ENCODE data around the gene RYR2.

The RYR2 gene

GRCh38 chr1:237411621-237412020 lies 369.6 kb downstream of the RYR2 start:
- Histone ChIP-seq H4K20me1 (ENCODE audit: insufficient read depth, low read length) (no peaks in the 10 kb centered on the region), H3K9ac (ENCODE audit: low read length) (no peak overlapping the region), H3K4me3 (ENCODE audit: low read length) (no peak overlapping the region), H3K79me2 (ENCODE audit: low read length) (no peaks in the 10 kb centered on the region), H3K27me3 (ENCODE audit: low read depth, low read length) (peaks cover 28% of the 10 kb centered on the region), H3K9me3 (ENCODE audit: insufficient read depth, low read length) (no peaks in the 10 kb centered on the region), H3K4me1 (ENCODE audit: low read length) (no peaks in the 10 kb centered on the region), H2AFZ (ENCODE audit: low read depth, low read length) (no peak overlapping the region), H3K27ac (ENCODE audit: low read length) (no peak overlapping the region), H3K4me2 (ENCODE audit: low read length) (no peak overlapping the region), H3K36me3 (replicated peaks; ENCODE audit: low read depth, low read length) (no peaks in the 10 kb centered on the region)
- no peak for TF ChIP-seq EZH2phosphoT487 (IDR thresholded peaks at IDR 0.05; ENCODE audit: low read depth)
- TF ChIP-seq CTCF (IDR thresholded peaks at IDR 0.05; ENCODE audit: low read depth, low read length) = no peak

- H3K79me2 ChIP-seq (ENCODE audit: low read length) = no peaks in the 10 kb centered on the region
- H3K4me3 ChIP-seq (ENCODE audit: low read length) = no peak overlapping the region
- H2AFZ ChIP-seq (ENCODE audit: low read depth, low read length) = no peak overlapping the region
- no peak overlapping the region for H3K9ac ChIP-seq (ENCODE audit: low read length)
- H3K9me3 ChIP-seq (ENCODE audit: insufficient read depth, low read length) = no peaks in the 10 kb centered on the region
- peaks cover 27% of the 10 kb centered on the region for H3K27me3 ChIP-seq (ENCODE audit: low read depth, low read length)
- no peaks in the 10 kb centered on the region for H3K36me3 ChIP-seq (replicated peaks; ENCODE audit: low read depth, low read length)
- no peaks in the 10 kb centered on the region for H3K4me1 ChIP-seq (ENCODE audit: low read length)
- H3K4me2 ChIP-seq (ENCODE audit: low read length) = no peak overlapping the region
- TF ChIP-seq CTCF (IDR thresholded peaks at IDR 0.05; ENCODE audit: low read depth, low read length) = no peak
- TF ChIP-seq EZH2phosphoT487 (IDR thresholded peaks at IDR 0.05; ENCODE audit: low read depth) = no peak
- no peak overlapping the region for H3K27ac ChIP-seq (ENCODE audit: low read length)
- H4K20me1 ChIP-seq (ENCODE audit: insufficient read depth, low read length) = no peaks in the 10 kb centered on the region
Measured at GRCh38 chr1:237416924-237417655, 375.1 kb downstream of the RYR2 start.

- Histone ChIP-seq H3K27me3 (ENCODE audit: low read depth, low read length) (peaks cover 21% of the 10 kb centered on the region; the same call in 1 of the 2 replicates), H3K27ac (ENCODE audit: low read length) (no peak overlapping the region), H2AFZ (ENCODE audit: low read depth, low read length) (no peak overlapping the region), H3K4me3 (ENCODE audit: low read length) (no peak overlapping the region), H3K36me3 (replicated peaks; ENCODE audit: low read depth, low read length) (no peaks in the 10 kb centered on the region), H3K79me2 (ENCODE audit: low read length) (no peaks in the 10 kb centered on the region), H4K20me1 (ENCODE audit: insufficient read depth, low read length) (no peaks in the 10 kb centered on the region), H3K4me2 (ENCODE audit: low read length) (no peak overlapping the region), H3K9me3 (ENCODE audit: insufficient read depth, low read length) (no peaks in the 10 kb centered on the region), H3K4me1 (ENCODE audit: low read length) (no peaks in the 10 kb centered on the region), H3K9ac (ENCODE audit: low read length) (no peak overlapping the region)
- TF ChIP-seq EZH2phosphoT487 (IDR thresholded peaks at IDR 0.05; ENCODE audit: low read depth) (no peak), CTCF (IDR thresholded peaks at IDR 0.05; ENCODE audit: low read depth, low read length) (no peak)
Measured at GRCh38 chr1:237428809-237429208, 386.8 kb downstream of the RYR2 start.

DNA sequence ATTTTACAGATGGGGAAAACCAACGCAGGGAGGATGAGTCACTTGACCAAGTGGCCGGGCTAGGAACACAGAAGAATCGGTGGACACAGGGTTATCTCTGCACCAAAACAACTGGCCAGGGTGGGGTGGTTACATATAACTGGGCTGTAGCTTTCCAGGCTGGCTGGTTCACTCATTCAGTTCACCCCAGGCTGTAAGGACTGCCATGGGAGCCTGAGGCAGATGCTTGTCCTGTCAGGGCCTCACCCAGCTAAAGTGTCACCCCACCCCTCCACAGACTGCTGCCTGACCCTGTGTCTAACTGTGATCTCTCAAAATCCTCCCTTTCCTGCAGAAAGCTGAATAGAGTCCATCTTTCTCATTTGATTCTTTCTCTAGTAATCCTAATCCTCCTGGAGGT lies 387.3 kb downstream of the RYR2 start:
- no peak overlapping the region for H3K4me2 ChIP-seq (ENCODE audit: low read length)
- no peak overlapping the region for H3K4me3 ChIP-seq (ENCODE audit: low read length)
- peaks cover 25% of the 10 kb centered on the region; the same call in 1 of the 2 replicates for H3K27me3 ChIP-seq (ENCODE audit: low read depth, low read length)
- no peaks in the 10 kb centered on the region for H3K36me3 ChIP-seq (replicated peaks; ENCODE audit: low read depth, low read length)
- H3K9ac ChIP-seq (ENCODE audit: low read length) = no peak overlapping the region
- no peak for TF ChIP-seq EZH2phosphoT487 (IDR thresholded peaks at IDR 0.05; ENCODE audit: low read depth)
- no peaks in the 10 kb centered on the region for H3K79me2 ChIP-seq (ENCODE audit: low read length)
- H4K20me1 ChIP-seq (ENCODE audit: insufficient read depth, low read length) = no peaks in the 10 kb centered on the region
- no peak overlapping the region for H2AFZ ChIP-seq (ENCODE audit: low read depth, low read length)
- no peaks in the 10 kb centered on the region for H3K9me3 ChIP-seq (ENCODE audit: insufficient read depth, low read length)
- no peak overlapping the region for H3K27ac ChIP-seq (ENCODE audit: low read length)
- no peaks in the 10 kb centered on the region for H3K4me1 ChIP-seq (ENCODE audit: low read length)

Measured in OCI-LY3 (cell line).